Measurements from ENCODE around the gene FEM1C. TPM values are rescaled to one million over a fixed set of nuclear protein-coding genes. Genes with fewer than 3 reads are reported as not detected.

FEM1C gene
- total RNA-seq, 1 experiment from 2014 or later = 11.6 TPM

DNA sequence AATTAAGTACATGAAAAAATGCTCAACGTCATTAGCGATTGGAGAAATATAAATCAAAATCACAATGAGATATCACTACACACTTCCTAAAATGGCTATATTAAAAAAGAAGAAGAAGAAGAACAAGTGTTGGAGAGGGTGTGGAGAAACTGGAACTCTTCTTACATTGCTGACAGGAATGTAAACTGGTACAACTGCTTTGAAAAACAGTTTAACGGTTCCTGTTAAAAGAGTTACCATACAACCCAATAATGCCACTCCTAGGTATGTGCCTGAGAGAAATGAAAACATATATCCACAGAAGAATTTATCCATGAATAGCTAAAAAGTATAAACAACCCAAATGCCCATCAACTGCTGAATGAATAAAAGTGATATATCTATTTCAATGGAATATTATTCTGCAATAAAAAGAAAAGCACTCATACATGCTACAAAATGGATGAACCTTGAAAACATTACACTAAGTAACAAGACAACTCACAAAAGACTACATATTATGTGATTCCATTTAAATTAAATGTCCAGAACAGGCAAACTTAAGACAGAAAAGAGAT lies 9.0 kb downstream of the FEM1C start:
- in situ Hi-C loops (cut with HindIII; ENCODE audit: low pct_unique_long_range_greater_than_20kb, low sequenced_read_pairs) = no loop called here
- no peak for DNase-seq (ENCODE audit: low read depth, low spot score)

DNA sequence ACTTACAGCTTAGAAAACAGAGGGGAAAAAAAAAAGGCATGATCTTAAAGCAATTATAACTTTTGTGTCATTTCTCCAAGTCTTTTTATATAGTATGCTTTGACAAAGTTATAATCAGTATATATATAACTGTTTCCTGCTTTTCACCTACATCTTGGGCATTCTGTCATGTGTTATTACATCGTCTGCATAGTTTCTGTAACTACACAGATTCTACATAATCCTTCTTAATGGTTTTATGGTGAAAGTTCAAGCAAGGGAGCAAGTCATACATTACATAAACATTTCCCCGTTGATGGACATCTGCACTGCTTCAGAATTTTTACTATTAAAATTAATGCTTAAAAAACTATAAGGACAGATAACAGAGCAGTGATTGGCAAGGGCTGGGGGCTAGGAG lies 12.1 kb downstream of the FEM1C start:
- in situ Hi-C loops (cut with HindIII; ENCODE audit: low pct_unique_long_range_greater_than_20kb, low sequenced_read_pairs) = no loop called here
- DNase-seq (ENCODE audit: low read depth, low spot score) = no peak

DNA sequence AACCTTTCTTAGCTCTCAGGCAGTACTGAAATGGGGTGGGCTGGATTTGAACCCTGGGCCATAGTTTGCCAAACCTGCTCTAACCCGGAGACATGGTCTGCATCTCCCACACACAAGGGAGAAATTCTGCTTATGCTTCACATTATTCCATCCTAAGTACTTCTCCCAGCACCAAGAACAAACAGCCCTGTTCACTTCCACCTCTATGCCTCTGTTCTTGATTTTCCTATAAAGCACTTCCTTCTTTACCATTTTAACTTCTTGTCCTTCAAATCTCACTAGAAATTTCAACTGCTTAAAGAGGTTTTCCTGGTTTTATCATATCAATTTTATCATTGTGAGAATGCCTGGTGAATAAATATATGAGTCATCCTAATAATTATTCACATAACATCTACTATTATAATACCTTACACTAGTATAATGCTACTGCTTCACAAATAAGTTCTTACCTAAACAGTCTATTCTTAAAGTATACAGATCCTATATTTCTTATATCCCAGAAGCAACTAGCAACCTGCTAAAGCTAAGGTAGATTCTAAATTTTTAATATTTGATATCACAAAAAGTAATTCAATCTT lies 12.7 kb downstream of the FEM1C start:
- no peak for DNase-seq (ENCODE audit: low read depth, low spot score)
- in situ Hi-C loops (cut with HindIII; ENCODE audit: low pct_unique_long_range_greater_than_20kb, low sequenced_read_pairs) = no loop called here

DNA sequence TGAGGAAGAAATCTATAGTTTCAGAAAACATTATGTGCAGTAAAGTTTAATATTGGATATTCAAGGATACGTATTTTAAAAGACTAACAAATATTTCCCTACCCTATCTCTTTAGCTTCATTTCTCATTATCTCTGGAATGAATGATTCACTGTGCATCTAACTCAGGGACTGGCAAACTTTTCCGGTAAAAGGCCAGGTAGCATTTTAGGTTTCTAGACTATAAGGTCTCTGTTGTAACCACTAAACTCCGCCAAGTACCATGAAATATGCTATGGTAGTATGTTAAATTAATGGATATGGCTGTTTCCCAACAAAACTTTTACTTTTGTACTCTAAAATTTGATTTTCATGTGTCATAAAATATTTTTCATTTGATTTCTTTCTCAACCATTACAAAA lies 13.2 kb downstream of the FEM1C start:
- DNase-seq (ENCODE audit: low read depth, low spot score) = no peak
- in situ Hi-C loops (cut with HindIII; ENCODE audit: low pct_unique_long_range_greater_than_20kb, low sequenced_read_pairs) = no loop called here

DNA sequence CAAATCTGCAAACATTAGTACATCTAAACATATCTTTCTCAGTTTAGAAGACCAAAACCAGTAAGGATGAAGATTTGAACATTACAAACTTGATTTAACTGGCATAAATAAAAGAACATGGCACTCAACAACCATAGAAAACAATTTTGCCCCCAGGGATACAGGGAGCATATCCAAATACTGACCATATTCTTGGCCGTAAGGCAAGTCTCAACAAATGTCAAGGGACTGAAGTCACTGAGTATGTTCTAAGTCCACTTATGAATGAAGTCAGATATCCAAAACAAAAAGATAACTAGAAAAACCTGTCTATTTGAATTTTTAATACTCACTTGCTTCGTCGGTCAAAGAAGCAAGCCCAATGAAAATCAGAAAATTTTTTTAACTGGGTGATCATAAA lies 14.1 kb downstream of the FEM1C start:
- in situ Hi-C loops (cut with HindIII; ENCODE audit: low pct_unique_long_range_greater_than_20kb, low sequenced_read_pairs) = no loop called here

DNA sequence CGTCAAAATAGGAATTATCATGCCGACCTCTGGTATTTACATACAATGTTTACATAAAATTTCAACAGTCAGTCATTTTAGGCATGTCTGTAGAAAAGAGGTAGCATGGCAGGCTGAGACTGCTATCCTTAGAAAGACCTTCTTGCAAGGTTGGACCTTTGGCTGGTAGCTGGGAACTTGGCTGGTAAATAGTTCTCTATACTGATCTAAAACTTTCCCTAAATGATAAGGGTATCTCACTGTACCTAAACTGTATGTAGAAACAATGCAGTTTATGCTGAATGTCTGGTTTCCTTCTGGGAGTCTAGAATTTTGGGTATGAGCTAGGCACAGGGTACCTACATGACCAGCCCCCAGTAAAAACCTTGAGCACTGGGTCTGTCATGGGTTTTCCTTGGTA lies 18.0 kb downstream of the FEM1C start:
- in situ Hi-C loops (cut with HindIII; ENCODE audit: low pct_unique_long_range_greater_than_20kb, low sequenced_read_pairs) = no loop called here
- DNase-seq (ENCODE audit: low read depth, low spot score) = no peak

More for the DNA sequence above, 14.1 kb downstream of the FEM1C start:
- no peak for DNase-seq (ENCODE audit: low read depth, low spot score)

DNA sequence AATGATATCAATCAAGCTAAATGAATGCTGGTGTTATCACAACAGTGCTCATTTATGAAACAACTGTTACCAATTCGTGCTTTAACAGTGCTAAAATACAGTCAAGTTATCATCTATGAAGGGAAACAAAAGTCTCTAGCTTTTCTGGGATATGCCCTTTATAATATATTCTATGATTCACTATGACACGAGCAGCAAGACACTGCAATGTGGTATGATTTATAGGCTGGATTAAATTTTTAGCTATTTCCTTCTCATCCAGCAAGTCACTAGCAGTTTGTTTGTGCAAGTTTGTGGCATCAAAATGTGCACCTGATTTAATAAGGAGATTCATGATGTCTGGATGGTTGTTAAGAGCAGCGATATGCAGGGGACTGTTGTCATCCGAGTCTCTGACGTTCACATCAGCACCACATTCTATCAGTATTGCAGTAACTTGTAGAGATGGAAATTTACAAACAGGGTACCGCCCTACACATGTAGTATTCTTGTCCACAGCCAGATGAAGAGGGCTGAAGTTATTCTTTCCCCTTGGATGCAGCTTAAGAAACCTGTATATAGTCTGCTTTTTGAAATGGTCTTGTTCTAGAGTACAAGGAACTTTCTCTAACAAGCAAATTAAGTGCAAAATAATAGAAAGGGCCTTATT lies 20.3 kb downstream of the FEM1C start:
- DNase-seq (ENCODE audit: low read depth, low spot score) = no peak
- in situ Hi-C loops (cut with HindIII; ENCODE audit: low pct_unique_long_range_greater_than_20kb, low sequenced_read_pairs) = no loop called here

DNA sequence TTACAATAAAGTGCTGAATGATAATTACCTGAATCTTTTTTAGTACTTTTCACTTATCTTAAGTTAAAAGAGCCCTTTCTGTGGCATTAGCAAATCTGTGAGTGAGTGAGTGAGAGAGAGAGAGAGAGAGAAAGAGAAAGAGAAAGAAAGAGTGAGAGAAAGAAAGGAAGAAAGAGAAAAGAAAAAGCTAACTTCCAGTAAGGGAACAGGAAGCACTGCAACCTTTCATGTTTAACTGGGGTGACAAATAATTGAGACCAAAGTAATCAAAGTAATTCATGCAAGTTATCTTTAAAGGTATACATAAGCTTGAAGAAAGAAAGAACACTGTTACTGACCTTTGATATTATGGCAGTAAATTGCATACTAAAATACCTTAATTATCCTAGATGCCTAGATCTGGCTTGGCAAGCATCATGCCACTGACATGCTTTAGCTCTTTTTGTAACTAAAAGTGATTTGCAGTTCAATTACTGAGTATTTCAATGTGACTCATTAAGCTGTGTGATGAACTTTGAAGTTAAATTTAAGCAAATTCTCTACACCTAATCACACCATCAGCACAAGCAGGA lies 21.7 kb downstream of the FEM1C start:
- no peak for DNase-seq (ENCODE audit: low read depth, low spot score)
- in situ Hi-C loops (cut with HindIII; ENCODE audit: low pct_unique_long_range_greater_than_20kb, low sequenced_read_pairs) = no loop called here

DNA sequence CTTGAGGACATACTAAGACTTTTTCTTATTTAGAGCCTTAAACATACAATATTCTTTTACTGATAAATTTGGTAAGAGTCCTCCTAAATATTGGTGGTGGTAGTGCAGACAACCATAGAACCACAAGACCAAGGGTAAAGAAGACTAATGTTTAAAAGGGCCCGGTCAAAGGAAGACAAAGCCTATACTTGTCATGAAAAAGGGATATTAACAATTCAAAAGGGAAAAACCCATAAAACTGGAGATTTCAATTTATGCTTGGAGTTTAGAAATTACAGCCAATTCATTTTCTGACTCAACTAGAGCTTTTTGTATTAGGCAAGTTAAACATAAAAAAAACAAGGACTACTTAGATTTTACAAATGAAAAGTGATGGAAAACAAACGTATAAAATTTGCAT lies 24.4 kb downstream of the FEM1C start:
- no peak for DNase-seq (ENCODE audit: low read depth, low spot score)
- in situ Hi-C loops (cut with HindIII; ENCODE audit: low pct_unique_long_range_greater_than_20kb, low sequenced_read_pairs) = no loop called here

DNA sequence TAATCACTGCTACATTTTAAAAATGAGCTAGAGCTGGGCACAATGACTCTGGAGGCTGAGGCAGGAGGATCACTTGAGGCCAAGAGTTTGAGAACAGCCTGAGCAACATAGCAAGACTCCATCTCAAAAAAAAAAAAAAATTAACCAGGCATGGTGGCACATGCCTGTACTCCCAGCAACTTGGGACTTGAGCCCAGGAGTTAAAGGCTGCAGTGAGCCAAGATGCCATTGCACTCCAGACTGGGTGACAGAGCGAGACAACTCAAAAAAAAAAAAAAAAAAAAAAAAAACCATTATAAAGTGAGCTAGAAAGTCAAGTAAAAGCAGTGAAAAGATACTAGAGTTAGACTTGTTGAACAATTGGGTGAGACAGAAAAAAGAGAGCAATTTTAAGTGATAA lies 28.2 kb downstream of the FEM1C start:
- DNase-seq (ENCODE audit: low read depth, low spot score) = no peak
- in situ Hi-C loops (cut with HindIII; ENCODE audit: low pct_unique_long_range_greater_than_20kb, low sequenced_read_pairs) = no loop called here

DNA sequence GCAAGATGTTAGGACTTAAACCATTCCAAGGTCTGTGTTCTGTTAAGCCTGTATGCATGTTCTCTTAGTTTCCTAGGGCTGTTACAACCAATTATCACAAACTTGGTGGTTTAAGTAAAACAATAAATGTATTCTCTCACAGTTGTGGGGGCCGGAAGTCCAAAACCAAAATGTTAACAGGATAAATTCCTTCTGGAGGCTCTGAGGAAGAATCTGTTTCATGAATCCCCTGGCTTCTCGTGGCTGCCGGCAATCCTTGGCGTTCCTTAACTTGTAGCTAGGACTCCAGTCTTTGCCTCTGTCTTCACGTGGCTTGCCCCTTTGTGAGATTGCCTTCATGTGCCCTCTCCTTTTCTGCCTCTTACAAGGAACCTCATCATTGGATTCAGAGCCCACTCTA lies 30.4 kb downstream of the FEM1C start:
- in situ Hi-C loops (cut with HindIII; ENCODE audit: low pct_unique_long_range_greater_than_20kb, low sequenced_read_pairs) = no loop called here
- peak; percentile 66 for DNase-seq (ENCODE audit: low read depth, low spot score)

DNA sequence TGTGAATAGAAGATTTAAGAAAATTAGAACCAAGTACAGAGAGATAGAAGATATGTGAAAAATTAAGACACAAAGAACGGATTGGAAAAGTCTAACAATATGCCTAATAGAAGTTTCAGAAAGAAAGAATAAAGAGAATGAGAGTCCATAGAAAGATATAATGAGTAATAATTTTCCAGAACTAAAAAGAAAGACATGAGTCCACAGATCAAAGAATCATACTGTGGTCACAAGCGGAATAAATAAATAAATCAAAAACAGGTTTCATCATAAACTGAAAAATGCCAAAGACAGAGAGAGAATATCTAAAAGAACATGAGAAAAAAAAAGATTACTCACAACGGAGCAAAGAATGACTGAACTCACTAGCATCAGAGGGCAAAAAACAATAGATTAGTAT lies 32.9 kb downstream of the FEM1C start:
- in situ Hi-C loops (cut with HindIII; ENCODE audit: low pct_unique_long_range_greater_than_20kb, low sequenced_read_pairs) = no loop called here
- DNase-seq (ENCODE audit: low read depth, low spot score) = no peak

DNA sequence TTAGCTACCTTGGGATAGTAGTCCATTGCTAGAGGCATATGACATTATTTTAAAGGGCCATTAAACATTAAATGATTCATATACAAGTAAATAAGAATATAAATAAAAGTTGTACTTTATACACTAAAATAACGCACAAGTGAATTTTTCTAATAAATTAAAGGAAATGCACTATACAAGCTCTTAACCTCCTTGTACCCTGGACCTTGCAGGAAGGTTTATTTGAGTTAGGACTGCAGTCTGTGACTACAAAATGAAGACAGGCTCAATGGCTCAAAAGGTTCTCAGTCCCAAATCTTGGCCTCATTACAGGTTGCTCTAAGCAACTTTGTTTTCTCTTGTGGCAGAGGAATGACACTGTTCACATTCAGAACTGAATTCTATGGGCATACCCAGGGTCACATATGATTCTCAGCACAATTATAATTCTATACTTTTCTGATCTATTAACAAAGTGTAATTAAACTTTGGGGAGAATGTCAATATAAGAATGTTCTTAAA lies 34.4 kb downstream of the FEM1C start:
- no peak for DNase-seq (ENCODE audit: low read depth, low spot score)
- in situ Hi-C loops (cut with HindIII; ENCODE audit: low pct_unique_long_range_greater_than_20kb, low sequenced_read_pairs) = no loop called here

DNA sequence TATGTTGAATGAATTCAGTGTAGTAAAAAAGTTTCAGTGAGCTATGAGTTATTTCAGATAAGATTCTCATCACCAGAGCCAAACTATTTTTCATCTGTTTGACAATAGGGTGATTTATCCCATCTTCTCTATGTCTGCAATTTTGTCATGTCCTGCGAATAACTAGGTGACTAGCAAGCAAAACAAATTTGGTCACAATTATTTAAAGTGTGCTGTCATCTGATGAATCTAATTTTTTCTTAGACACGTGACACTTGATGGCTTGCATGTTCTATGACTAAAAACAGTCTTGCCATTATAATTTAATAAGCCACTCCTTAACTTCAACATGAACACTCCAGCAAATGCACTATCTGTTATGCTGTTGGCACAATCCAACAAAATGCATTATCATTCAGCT lies 35.0 kb downstream of the FEM1C start:
- no peak for DNase-seq (ENCODE audit: low read depth, low spot score)
- in situ Hi-C loops (cut with HindIII; ENCODE audit: low pct_unique_long_range_greater_than_20kb, low sequenced_read_pairs) = no loop called here

DNA sequence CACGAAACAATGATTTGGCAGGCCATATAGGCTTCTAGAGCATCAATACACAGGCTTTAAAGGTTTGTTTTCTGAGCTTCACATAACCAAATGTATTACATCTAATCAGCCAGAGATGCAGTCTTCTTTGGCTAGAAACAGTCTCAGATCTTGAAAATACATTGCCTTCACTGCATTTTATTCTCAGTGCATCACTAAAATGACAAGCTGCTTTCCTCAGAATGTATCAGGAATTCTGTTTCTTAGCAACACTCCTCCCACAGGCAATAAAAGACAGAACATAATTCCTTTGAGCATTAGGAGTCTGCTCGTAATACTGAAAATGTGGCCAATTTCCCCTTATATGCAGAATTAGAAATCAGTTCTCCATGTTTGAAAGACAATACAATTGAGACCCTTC lies 36.9 kb downstream of the FEM1C start:
- no peak for DNase-seq (ENCODE audit: low read depth, low spot score)
- in situ Hi-C loops (cut with HindIII; ENCODE audit: low pct_unique_long_range_greater_than_20kb, low sequenced_read_pairs) = no loop called here

DNA sequence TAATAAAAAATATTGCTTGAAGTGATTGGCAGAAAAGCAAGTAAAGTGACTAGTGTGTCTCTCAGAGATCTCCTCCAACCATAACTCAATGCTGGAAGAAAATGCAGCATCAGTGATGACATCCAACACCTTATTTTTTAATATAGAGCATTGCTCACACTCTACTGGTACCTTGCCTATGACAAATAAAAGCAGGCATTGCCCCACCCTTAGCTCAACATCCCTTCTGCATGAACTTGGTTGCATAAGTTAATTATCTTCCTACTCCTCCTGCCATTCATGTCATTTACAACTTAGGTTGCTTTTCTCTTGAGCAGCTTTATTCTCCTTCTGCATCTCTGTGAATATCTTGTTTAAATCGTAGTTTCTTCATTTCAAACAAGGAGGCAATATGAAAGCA lies 41.2 kb downstream of the FEM1C start:
- in situ Hi-C loops (cut with HindIII; ENCODE audit: low pct_unique_long_range_greater_than_20kb, low sequenced_read_pairs) = no loop called here
- DNase-seq (ENCODE audit: low read depth, low spot score) = no peak

DNA sequence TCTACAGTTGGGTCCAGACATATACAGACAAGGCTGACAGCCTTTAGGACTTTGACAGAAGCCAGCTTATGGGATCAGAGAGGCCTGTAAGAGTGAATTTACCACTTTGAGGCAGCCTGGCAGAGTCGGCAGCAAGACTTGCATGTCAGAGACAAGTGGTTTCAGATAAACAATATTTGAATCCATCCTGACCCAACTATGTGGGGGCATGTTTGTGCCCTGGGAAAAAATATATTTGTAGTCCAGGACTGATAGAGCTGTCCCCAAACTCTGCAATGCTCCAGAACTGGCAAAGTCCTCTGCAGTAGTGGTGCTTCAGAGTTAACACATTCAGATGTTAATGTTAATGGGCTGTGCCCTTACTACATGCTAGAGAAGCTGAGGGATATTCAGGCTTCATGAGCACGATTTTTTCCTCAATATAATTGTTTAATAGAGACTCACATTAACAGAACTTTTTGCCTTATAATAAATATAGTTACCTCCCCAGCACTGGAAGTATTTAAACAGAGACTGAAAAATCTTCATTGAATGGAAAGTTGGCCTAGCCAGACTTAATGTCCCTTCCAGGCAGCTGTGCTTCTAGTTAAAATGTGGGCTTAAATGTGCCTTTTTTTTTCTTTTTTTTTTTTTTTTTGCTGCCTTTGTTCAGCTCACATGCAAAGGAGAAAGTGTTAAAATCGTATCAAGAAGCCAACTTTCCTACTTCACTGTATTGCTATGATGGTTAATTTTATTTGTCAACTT lies 42.9 kb downstream of the FEM1C start:
- no peak for DNase-seq (ENCODE audit: low read depth, low spot score)
- in situ Hi-C loops (cut with HindIII; ENCODE audit: low pct_unique_long_range_greater_than_20kb, low sequenced_read_pairs) = no loop called here

DNA sequence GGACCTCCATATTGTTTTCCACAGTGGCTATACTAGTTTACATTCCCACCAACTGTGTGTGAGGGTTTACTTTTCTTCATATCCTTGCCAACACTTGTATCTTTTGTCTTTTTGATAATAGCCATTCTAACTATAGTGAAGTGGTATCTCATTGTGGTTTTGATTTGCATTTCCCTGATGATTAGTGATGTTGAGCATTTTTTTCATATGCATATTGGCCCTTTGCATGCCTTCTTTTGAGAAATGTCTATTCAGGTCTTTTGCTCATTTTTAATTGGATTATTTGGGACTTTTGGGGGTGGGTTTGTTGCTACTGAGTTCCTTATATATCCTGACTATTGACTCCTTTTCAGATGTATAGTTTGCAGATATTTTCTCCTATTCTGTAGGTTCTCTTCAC lies 44.4 kb downstream of the FEM1C start:
- no peak for DNase-seq (ENCODE audit: low read depth, low spot score)
- in situ Hi-C loops (cut with HindIII; ENCODE audit: low pct_unique_long_range_greater_than_20kb, low sequenced_read_pairs) = no loop called here
